Calu3 (cell line): Measurements from ENCODE around the gene ABCG1. TPM values are rescaled to one million over a fixed set of nuclear protein-coding genes. Genes with fewer than 3 reads are reported as not detected.

Source experiments
- BruUV-seq: library from RNA; stranded (reverse); fragments of 400-500 nt; replicated peaks from 2 replicates; lab custom pipeline; 2021; lab: Mats Ljungman, UMichigan
- CTCF ChIA-PET: fragments of 300-600 bp; sonication (Branson Sonifier 250); formaldehyde crosslinking; loops from one replicate; lab custom pipeline; 2022; ENCODE audit warnings: antibody characterized with exemption; lab: Charles Lee
- DNase-seq: peaks from one replicate; pipeline ENCODE4 v3.0.0; 2022
- H3K27ac Mint-ChIP-seq: one replicate; pipeline ENCODE4 v1.8.0; 2022; ENCODE audit warnings: mixed read lengths; ENCODE audit not compliant: unreplicated experiment
- H3K27me3 Mint-ChIP-seq: one replicate; pipeline ENCODE4 v1.8.0; 2022; ENCODE audit warnings: mixed read lengths; ENCODE audit not compliant: unreplicated experiment
- H3K36me3 Mint-ChIP-seq: one replicate; pipeline ENCODE4 v1.8.0; 2022; ENCODE audit warnings: mild to moderate bottlenecking, moderate library complexity, mixed read lengths; ENCODE audit not compliant: insufficient read depth, unreplicated experiment
- H3K4me1 Mint-ChIP-seq: one replicate; pipeline ENCODE4 v1.8.0; 2022; ENCODE audit warnings: mild to moderate bottlenecking, low read depth, mixed read lengths; ENCODE audit not compliant: unreplicated experiment
- H3K4me3 Mint-ChIP-seq: one replicate; pipeline ENCODE4 v1.8.0; 2022; ENCODE audit warnings: mild to moderate bottlenecking, low read depth, moderate library complexity, mixed read lengths; ENCODE audit not compliant: unreplicated experiment
- H3K9me3 Mint-ChIP-seq: one replicate; pipeline ENCODE4 v1.8.0; 2022; ENCODE audit warnings: low read depth, mixed read lengths; ENCODE audit not compliant: unreplicated experiment
- CTCF ChIP-seq: fragments of 200-600 bp; IDR thresholded peaks from one replicate; pipeline ENCODE4 v1.8.0; 2022; ENCODE audit warnings: antibody characterized with exemption; ENCODE audit not compliant: unreplicated experiment
- intact Hi-C: fragments of 100-400 bp; cut with micrococcal nuclease; formaldehyde crosslinking; loops from one replicate; pipeline ENCODE4 v1.10.0; 2022; ENCODE audit not compliant: unreplicated experiment
- total RNA-seq: library from RNA; stranded (reverse); gene quantifications from 2 replicates; pipeline ENCODE4 v1.2.3, GENCODE V29; 2022

The ABCG1 gene
- total RNA-seq, 1 experiment from 2014 or later = 0.19 TPM

- Mint-ChIP-seq H3K4me3 (no peak overlapping the region), H3K36me3 (no peaks in the 10 kb centered on the region), H3K9me3 (no peaks in the 10 kb centered on the region), H3K27ac (no peak overlapping the region), H3K27me3 (peaks cover 19% of the 10 kb centered on the region), H3K4me1 (no peaks in the 10 kb centered on the region)
- BruUV-seq = no TSS peak
- TF ChIP-seq CTCF = no peak
- intact Hi-C loops = no loop called here
- no peak for DNase-seq
- CTCF ChIA-PET = interaction anchor here (0.6 kb wide), 1 partner anchor 22 kb away, joined by 4 read pairs; no protein-coding TSS in a partner anchor
These were observed 68.5 kb downstream of the ABCG1 start for GRCh38 chr21:42287193-42288083.

- CTCF ChIA-PET = interaction anchor here (0.7 kb wide), 1 partner anchor 56 kb away, joined by 3 read pairs; no protein-coding TSS in a partner anchor
- H3K9me3 Mint-ChIP-seq = no peaks in the 10 kb centered on the region
- no peak for DNase-seq
- no peak overlapping the region for H3K4me3 Mint-ChIP-seq
- H3K27ac Mint-ChIP-seq = no peak overlapping the region
- H3K36me3 Mint-ChIP-seq = no peaks in the 10 kb centered on the region
- no peaks in the 10 kb centered on the region for H3K4me1 Mint-ChIP-seq
- H3K27me3 Mint-ChIP-seq = peaks cover 17% of the 10 kb centered on the region
- no peak for TF ChIP-seq CTCF
- intact Hi-C loops = no loop called here
- BruUV-seq = no TSS peak
These were observed 70.0 kb downstream of the ABCG1 start for GRCh38 chr21:42288962-42289361.

GRCh38 chr21:42289926-42290325 is 71.0 kb downstream of the ABCG1 start:
- CTCF ChIA-PET = no interaction called here
- no peaks in the 10 kb centered on the region for H3K9me3 Mint-ChIP-seq
- no peak for DNase-seq
- H3K4me3 Mint-ChIP-seq = no peak overlapping the region
- BruUV-seq = no TSS peak
- no peaks in the 10 kb centered on the region for H3K4me1 Mint-ChIP-seq
- TF ChIP-seq CTCF = no peak
- H3K36me3 Mint-ChIP-seq = no peaks in the 10 kb centered on the region
- H3K27me3 Mint-ChIP-seq = peaks cover 17% of the 10 kb centered on the region
- no peak overlapping the region for H3K27ac Mint-ChIP-seq
- intact Hi-C loops = no loop called here

- DNase-seq = no peak
- Mint-ChIP-seq H3K36me3 (no peaks in the 10 kb centered on the region), H3K27ac (no peak overlapping the region), H3K9me3 (no peaks in the 10 kb centered on the region), H3K27me3 (peaks cover 17% of the 10 kb centered on the region), H3K4me3 (no peak overlapping the region), H3K4me1 (no peaks in the 10 kb centered on the region)
- no TSS peak for BruUV-seq
- intact Hi-C loops = no loop called here
- TF ChIP-seq CTCF = no peak
- CTCF ChIA-PET = no interaction called here
These were observed 71.6 kb downstream of the ABCG1 start for GRCh38 chr21:42290505-42290904.
